Gastroesophageal sphincter (tissue), 4 donors: Measurements from ENCODE around the gene RFX4. TPM values are rescaled to one million over a fixed set of nuclear protein-coding genes. Genes with fewer than 3 reads are reported as not detected.

ENCODE experiments used
- ATAC-seq: fragments of 150-250 bp; one replicate; pipeline ENCODE4 v1.9.1; 2016; ENCODE audit warnings: mild to moderate bottlenecking, moderate library complexity
- H3K27ac ChIP-seq, 4 donors: fragments of 200-600 bp; sonication (generic) in 3 of 4; 1 replicate in 3 of 4; 2 replicates in 1 of 4; pipeline ENCODE4 v1.5.1; 2016 to 2019
- H3K27me3 ChIP-seq: fragments of 200-600 bp; sonication (generic); one replicate; pipeline ENCODE4 v1.5.1; 2019
- H3K36me3 ChIP-seq, 2 donors: fragments of 200-600 bp; sonication (generic); one replicate each; pipeline ENCODE4 v1.5.1; 2019; ENCODE audit warnings: control low read depth in 1 of 2
- H3K4me1 ChIP-seq, 3 donors: fragments of 200-600 bp; sonication (generic); 1 replicate in 2 of 3; 2 replicates in 1 of 3; pipeline ENCODE4 v1.5.1; 2016 to 2019; ENCODE audit warnings: control low read depth in 2 of 3
- H3K4me3 ChIP-seq, 2 donors: fragments of 200-600 bp; sonication (generic); one replicate each; pipeline ENCODE4 v1.5.1; 2019; ENCODE audit warnings: mild to moderate bottlenecking in 1 of 2, moderate library complexity in 1 of 2
- H3K9me3 ChIP-seq, 3 donors: fragments of 200-600 bp; sonication (generic); one replicate each; pipeline ENCODE4 v1.5.1; 2017 to 2019; ENCODE audit warnings: control low read depth in 2 of 3
- CTCF ChIP-seq, 4 experiments: fragments of 200-600 bp in 2 of 4; fragments of 450-650 bp in 2 of 4; sonication (generic) in 1 of 4; IDR thresholded peaks; one replicate each; pipeline ENCODE4 v1.5.1; 2017 to 2019; ENCODE audit warnings: antibody characterized with exemption in 4 of 4, mild to moderate bottlenecking in 2 of 4, moderate library complexity in 2 of 4
- EP300 ChIP-seq: sonication (generic); formaldehyde crosslinking; IDR thresholded peaks from one replicate; pipeline ENCODE4 v1.6.1; 2017; ENCODE audit warnings: antibody characterized with exemption, mild to moderate bottlenecking
- POLR2A ChIP-seq, 2 donors: fragments of 450-650 bp; IDR thresholded peaks; one replicate each; pipeline ENCODE4 v1.6.1; 2017; ENCODE audit warnings: antibody characterized with exemption in 2 of 2, mild to moderate bottlenecking in 2 of 2, moderate library complexity in 1 of 2
- POLR2AphosphoS5 ChIP-seq: sonication (generic); formaldehyde crosslinking; IDR thresholded peaks from one replicate; pipeline ENCODE4 v1.6.1; 2017; ENCODE audit warnings: antibody characterized with exemption
- WGBS, 2 donors: methylation state at CpG; one replicate each; pipeline ENCODE4 v1.1.5; 2018; ENCODE audit warnings: low coverage in 1 of 2; 5-methylcytosine and 5-hydroxymethylcytosine counted together
- total RNA-seq, 4 donors: library from RNA; depleted of rRNA; stranded (reverse); fragments of >200 nt; gene quantifications; one replicate each; pipeline ENCODE4 v1.1.0, GENCODE V29; 2016

RFX4 gene
- total RNA-seq, 4 donors from 2014 or later: not detected

- Histone ChIP-seq H3K36me3 (no peaks in the 10 kb centered on the region), H3K4me3 (no peak overlapping the region), H3K27ac (no peak overlapping the region), H3K27me3 (no peaks in the 10 kb centered on the region), H3K4me1 (no peaks in the 10 kb centered on the region), H3K9me3 (no peaks in the 10 kb centered on the region)
- no peak for ATAC-seq
- no peak for TF ChIP-seq CTCF (IDR thresholded peaks at IDR 0.05)
- no peak for TF ChIP-seq EP300
- TF ChIP-seq POLR2A (IDR thresholded peaks at IDR 0.05): no peak
- TF ChIP-seq POLR2AphosphoS5: no peak
These were observed 97.5 kb downstream of the RFX4 start for GRCh38 chr12:106680280-106680679.

- no peak overlapping the region for H3K4me3 ChIP-seq
- 60 to 78% methylated on average over 1 of the region's 3 CpGs for WGBS, 2 donors
- no peaks in the 10 kb centered on the region for H3K4me1 ChIP-seq
- no peak for TF ChIP-seq POLR2A (IDR thresholded peaks at IDR 0.05)
- TF ChIP-seq CTCF (IDR thresholded peaks at IDR 0.05): no peak
- no peak for TF ChIP-seq EP300
- no peak for TF ChIP-seq POLR2AphosphoS5
- no peaks in the 10 kb centered on the region for H3K9me3 ChIP-seq
- no peaks in the 10 kb centered on the region for H3K27me3 ChIP-seq
- no peak overlapping the region for H3K27ac ChIP-seq
- H3K36me3 ChIP-seq: no peaks in the 10 kb centered on the region
- no peak for ATAC-seq
These were observed 98.4 kb downstream of the RFX4 start for GRCh38 chr12:106681210-106681609.

DNA sequence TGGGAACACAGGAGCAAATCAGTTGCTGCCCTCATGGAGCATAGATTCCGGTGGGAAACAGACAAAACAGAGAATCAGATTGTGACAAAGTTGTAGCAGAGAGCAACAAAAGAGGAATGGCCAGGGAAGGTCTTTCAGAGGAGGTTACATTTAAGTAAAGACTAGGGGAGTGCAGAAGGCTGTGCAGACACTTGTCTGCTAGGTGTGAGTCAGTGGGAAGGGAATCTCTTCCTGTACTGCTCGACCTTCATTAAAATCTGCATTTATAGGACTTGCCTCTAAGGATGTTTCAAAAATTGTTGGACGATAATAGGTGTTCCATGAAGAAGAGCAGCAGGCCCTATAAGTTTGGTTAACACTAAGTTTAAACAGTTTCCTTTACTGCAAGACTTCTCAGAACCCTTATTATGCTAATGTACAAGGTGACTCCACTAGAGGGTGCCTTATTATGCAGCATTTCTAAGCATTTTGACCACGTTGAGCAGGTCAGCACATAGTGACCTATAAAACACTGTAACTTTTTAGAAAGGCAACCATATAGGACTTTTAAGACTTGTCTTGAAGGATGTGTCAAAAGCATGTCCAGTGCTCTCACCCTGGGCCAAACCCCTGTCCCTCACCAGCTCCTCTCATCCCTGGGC, 99.9 kb downstream of the RFX4 start:
- Histone ChIP-seq H3K4me1 (no peaks in the 10 kb centered on the region), H3K27ac (no peak overlapping the region), H3K27me3 (no peaks in the 10 kb centered on the region), H3K4me3 (no peak overlapping the region), H3K9me3 (no peaks in the 10 kb centered on the region), H3K36me3 (no peaks in the 10 kb centered on the region)
- TF ChIP-seq EP300 (no peak), POLR2A (IDR thresholded peaks at IDR 0.05) (no peak), CTCF (IDR thresholded peaks at IDR 0.05) (no peak), POLR2AphosphoS5 (no peak)
- no peak for ATAC-seq
- 52 to 67% methylated on average over 3 to 4 of the region's 4 CpGs for WGBS, 2 donors

DNA sequence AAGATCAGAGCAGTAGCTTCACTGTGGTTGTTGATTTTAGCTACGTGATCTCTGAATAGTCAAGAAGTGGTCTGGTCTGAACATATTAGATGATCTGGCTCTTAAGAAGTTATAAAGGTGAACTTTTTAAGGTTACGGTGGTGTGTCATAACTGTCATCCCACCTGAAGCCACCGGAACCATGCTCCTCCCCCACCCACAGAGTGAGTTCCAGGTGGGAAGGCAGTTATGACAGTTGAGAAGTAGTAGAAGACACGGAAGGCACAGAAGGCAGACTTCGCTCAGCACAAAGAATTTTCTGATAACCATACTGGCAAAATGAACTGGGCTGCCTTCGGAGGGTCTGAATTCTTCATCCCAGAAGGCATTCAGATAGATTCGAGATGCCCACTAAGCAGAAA, 101.7 kb downstream of the RFX4 start:
- Histone ChIP-seq H3K4me1 (no peaks in the 10 kb centered on the region), H3K4me3 (no peak overlapping the region), H3K36me3 (no peaks in the 10 kb centered on the region), H3K9me3 (no peaks in the 10 kb centered on the region), H3K27me3 (no peaks in the 10 kb centered on the region), H3K27ac (no peak overlapping the region)
- TF ChIP-seq POLR2A (IDR thresholded peaks at IDR 0.05) (no peak), CTCF (IDR thresholded peaks at IDR 0.05) (no peak), EP300 (no peak), POLR2AphosphoS5 (no peak)
- no peak for ATAC-seq
- 87 to 97% methylated on average over 6 of the region's 7 CpGs for WGBS, 2 donors

GRCh38 chr12:106685381-106685780, 102.6 kb downstream of the RFX4 start:
- Histone ChIP-seq H3K36me3 (no peaks in the 10 kb centered on the region), H3K4me3 (no peak overlapping the region), H3K27ac (no peak overlapping the region), H3K4me1 (no peaks in the 10 kb centered on the region), H3K9me3 (no peaks in the 10 kb centered on the region), H3K27me3 (no peaks in the 10 kb centered on the region)
- no peak for ATAC-seq
- TF ChIP-seq POLR2AphosphoS5 (no peak), CTCF (IDR thresholded peaks at IDR 0.05) (no peak), POLR2A (IDR thresholded peaks at IDR 0.05) (no peak), EP300 (no peak)
